GM19043 (cell line): ENCODE results near the gene KRTAP12-3.
"Not testable (repeated sequence)": the region's sequence is repeated elsewhere in the genome, so short reads cannot be mapped to it uniquely, and the experiment has no call there.

Source experiments
- ATAC-seq: cut with Tn5 transposase; IDR thresholded peaks from one replicate; pipeline ENCODE4 v1.9.1; 2021; ENCODE audit warnings: low read depth; ENCODE audit not compliant: unreplicated experiment

The KRTAP12-3 gene, protein sequence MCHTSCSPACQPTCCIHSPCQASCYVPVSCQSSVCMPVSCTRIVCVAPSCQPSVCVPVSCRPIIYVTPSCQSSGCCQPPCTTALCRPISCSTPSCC

DNA sequence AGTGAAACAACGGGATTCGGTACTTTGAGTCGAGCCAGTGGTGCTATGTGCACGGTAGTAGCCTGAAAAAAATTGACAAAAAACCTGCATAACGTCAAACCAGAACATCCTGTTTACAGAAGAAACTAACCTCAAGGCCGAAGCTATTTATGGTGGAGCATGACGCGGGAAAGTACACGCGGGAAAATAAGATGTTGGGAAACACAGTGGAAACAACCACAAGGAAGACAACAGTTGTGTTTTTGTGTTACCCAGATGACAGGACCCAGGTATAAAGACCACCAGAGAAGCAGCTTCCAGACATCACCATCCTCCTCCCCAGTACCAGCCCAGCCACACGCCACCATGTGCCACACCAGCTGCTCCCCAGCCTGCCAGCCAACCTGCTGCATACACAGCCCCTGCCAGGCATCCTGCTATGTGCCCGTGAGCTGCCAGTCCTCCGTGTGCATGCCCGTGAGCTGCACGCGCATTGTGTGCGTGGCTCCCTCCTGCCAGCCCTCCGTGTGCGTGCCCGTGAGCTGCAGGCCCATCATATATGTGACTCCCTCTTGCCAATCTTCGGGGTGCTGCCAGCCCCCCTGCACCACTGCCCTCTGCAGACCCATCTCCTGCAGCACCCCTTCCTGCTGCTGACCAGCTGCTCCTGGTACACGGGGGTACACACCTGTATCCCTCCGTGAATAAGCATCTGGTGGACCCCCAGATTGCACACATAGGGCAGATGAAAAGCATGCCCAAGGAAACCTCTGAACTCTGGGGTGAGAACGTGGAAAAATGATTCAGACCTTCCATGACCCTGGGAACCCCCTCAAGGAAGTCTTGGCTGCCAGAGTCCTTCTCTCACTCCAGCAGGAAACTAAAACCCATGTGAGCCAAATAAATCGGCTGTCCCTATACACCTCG is at the start of gene KRTAP12-3:
Gene KRTAP12-3 (plus strand): TSS at position 298 of the 906 bp plus-strand sequence. CDS start 48 bp downstream, at position 346.
- no peak for ATAC-seq

DNA sequence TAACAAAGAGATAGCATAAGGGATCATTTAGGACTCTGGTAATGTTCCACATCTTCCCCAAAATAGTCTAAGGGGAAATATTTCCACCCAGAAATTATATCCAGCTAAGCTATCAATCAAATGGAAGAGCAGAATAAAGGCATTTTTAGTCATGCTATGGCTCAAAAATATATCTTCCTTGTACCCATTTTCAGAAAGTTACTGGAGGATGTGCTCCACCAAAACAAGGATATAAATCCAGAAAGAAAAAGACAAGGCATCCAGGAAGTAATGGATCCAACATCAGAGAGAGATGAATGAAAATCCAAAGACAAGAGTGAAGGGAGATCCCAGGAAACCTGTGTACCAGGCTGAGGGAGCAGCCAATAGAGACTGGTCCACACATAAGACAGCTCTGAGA is 48.5 kb upstream of the KRTAP12-3 start:
- no peak for ATAC-seq

DNA sequence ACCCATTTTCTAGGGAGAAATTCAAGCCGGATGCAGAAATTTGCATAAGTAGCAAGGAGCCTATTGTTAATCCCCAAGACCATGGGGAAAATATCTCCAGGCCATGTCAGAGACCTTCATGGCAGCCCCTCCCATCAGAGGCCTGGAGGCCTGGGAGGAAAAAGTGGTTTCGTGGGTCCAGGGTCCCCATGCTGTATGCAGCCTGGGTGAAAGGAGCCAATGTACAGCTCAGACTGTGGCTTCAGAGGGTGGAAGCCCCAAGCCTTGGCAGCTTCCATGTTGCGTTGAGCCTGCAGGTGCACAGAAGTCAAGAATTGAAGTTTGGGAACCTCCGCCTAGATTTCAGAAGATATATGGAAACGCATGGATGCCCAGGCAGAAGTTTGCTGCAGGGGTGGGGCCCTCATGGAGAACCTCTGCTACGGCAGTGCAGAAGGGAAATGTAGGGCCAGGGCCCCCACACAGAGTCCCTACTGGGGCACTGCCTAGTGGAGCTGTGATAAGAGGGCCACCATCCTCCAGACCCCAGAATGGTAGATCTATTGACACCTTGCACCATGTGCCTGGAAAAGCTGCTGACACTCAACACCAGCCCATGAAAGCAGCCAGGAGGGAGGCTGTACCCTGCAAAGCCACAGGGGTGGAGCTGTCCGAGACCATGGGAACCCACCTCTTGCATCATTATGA is 47.4 kb upstream of the KRTAP12-3 start:
- ATAC-seq = not testable (repeated sequence)

DNA sequence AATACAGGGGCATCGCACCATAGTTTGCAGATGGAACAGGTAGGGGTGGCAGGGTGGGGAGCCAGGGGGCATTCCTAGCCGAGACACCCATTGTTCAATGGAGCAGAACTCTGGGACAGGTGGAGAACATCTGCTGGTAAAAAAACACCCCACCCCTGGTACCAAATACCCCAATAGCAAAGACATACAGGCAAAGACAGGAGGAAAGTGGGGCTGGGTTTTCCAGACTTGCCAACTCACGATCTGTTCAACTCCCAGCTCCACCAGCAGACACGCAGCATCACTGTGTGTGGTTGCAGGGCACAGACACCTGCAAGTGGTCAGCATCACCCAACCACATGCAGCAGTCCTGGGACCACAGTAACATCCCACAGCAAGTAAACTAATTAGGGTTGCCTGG is 46.2 kb upstream of the KRTAP12-3 start:
- ATAC-seq = no peak

DNA sequence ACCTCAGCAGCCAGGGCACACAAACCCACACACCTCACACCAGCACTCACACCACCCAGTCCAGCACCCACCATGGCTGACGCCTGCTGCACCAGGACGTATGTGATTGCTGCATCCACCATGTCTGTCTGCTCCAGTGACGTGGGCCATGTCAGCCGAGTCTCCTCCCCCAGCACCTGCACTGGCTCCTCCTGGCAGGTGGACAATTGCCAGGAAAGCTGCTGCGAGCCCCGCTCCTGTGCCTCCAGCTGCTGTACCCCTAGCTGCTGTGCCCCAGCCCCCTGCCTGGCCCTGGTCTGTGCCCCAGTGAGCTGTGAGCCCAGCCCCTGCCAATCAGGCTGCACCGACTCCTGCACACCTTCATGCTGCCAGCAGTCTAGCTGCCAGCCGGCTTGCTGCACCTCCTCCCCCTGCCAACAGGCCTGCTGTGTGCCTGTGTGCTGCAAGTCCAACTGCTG is 45.7 kb upstream of the KRTAP12-3 start, which contains the start of gene KRTAP10-8:
Gene KRTAP10-8 (plus strand): TSS at position 51 of the 458 bp plus-strand sequence. CDS start 22 bp downstream, at position 73.
- no peak for ATAC-seq

DNA sequence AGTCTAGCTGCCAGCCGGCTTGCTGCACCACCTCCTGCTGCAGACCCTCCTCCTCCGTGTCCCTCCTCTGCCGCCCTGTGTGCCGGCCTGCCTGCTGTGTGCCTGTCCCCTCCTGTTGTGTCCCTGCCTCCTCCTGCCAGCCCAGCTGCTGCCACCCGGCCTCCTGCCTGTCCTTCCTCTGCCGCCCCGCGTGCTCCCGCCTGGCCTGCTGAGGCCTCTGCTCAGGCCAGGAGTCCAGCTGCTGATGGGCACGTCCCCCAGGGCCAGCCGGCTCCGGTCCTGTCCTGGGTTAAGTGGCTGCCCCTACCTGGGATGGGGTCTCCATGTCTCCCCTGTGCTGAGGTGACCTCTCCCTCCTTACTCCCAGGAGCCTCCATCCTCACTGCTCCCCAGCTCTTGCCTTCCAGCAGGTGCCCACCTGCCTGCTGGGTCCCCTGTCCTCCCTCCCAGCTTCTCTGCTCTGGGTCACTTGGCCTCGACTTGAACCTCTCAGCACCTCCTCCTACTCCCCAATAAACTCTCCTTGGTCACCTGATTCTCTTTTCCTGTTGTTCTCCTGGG is 45.0 kb upstream of the KRTAP12-3 start:
- ATAC-seq = no peak

DNA sequence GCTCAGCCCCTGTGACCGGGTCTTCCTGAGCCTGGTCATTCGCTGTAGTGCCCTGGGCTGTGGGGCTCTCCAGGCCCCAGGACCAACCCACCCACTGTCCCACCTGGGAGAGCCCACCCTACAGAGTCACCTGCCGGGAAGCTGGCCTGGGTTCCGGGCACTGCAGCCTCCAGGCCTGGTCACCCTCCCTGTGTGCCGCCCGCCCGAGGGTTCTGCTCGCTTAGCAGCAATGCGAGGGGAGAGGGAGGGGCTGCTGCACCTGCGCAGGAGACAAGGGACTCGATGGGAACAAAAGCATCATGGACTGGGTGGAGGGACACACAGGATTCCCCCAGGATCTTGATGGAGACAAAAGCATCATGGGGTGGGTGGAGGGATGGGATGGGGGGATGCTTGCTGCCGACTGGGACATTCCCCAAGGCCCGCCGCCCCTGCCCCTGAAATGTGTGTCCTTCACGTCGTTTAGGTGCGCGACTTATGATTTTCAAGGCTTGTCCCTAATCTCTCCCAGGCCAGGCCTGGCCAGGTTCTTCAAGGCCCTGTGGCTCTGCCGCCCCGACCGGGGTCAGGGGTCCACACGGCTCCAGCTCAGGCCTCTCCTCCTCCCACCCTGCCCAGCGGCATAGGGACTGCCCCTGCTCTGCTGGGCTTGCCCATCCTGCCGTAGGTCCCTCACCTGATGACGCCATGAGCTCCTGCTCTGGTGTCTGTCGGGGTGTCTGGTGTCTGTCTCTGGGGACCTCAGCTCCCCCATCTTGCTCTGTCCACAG is 44.2 kb upstream of the KRTAP12-3 start:
- no peak for ATAC-seq

DNA sequence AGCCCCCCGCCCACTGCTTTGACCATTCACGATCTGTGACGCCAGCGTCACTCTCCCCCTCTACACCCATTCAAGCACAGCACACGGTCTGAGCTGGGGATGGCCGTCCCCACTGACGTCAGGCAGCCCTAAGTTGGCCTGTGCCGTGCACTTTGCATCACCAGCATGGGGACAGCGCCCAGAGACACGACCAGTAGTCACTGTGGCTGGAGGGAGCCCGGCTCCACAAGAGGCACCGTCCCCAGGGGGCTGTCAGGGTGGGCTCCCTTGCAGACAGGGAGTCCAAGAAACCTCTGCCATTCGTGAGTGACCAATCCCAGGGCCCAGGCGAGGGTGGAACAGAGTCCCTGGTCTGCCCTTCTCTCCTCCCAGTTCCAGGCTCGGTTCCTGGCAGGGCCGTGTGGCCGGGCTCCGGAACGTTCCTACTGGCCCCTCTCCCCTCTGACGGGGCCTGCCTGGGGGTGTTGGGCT is 43.5 kb upstream of the KRTAP12-3 start:
- ATAC-seq = no peak

DNA sequence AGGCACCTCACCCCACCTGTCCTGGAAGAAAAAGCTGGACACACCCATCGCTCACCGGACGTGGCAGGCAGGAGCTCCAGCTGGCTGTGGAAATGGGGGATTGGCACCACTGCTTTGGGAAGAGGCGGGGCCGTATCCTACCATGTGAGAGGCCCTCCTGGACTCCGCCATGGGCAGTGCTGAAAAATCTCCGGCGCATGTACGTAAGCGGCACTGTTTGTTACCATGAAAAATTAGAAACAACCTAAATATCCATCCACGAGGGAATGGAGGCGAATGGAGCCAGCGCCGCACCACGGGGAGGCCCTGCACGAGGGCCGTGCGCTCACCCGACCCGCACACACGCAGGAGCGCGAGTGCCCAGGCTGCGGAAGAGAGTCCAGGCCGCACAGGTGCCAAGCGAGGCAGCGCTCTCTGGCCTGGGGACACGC is 42.8 kb upstream of the KRTAP12-3 start:
- ATAC-seq = no peak

DNA sequence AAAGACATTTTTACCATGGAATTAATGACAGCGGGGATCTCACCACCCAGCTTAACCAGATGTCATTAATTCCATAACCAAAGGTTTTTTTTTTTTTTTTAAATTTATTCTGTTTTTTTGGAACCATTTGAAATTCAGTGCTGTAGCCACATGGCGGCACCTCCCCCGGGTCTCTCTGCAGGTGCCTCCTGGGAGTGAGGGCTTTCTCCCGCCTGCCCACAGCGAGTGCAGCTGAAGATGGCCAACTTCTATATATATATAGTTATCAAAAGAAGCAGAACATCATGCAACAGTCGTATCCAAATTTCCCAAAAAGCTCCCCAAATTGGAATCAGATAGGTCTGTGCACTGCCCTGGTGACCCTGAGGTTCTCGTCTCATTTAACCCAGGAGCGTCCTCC is 42.3 kb upstream of the KRTAP12-3 start:
- no peak for ATAC-seq

DNA sequence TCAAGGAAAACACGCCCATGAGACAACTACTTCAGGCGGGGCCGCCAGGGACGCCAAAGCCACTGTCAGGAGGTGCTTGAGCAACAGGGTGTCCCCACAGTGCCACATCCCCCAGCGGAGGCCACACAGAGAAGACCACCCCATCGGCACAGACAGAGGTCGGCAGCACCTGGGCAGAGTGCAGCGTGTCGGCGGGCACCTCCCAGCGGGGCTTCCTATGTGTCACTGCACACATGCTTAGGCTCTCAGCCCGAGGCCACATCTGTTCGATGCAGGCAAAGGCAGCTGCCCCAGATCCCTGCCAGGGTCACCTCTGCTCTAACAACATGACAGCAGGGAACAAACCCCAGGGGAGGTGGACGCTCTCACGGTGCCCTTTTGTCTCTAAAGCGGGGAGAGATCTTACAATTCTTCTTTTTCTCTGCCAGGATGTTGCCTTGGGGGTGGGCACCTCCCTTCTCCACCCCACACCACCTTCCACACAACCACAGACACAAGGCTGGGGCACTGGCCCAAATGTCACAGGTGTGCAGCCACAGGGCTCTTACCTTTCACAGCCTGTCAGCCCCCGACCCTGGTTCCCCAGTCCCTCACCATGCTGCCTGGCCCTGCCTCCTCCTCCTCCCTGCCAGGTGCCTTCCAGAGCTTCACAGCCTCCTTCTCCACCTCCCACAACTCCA is 41.7 kb upstream of the KRTAP12-3 start:
- ATAC-seq = no peak

DNA sequence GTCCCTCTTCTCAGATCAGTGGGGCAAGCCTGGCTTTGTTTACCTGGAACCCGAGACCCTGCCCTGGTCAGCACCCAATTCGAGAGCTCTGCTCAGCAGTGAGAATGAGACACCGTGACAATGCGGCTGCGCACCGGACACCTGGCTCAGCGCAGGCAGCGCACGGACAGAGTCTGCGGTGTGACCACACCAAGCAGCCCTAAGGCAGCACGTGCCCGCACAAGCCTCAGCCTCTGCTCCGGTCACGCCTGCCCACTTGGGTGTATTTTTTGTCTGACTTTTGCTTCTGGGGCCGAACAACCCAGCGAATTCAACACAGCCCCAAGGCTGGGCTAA is 41.2 kb upstream of the KRTAP12-3 start:
- ATAC-seq = no peak

DNA sequence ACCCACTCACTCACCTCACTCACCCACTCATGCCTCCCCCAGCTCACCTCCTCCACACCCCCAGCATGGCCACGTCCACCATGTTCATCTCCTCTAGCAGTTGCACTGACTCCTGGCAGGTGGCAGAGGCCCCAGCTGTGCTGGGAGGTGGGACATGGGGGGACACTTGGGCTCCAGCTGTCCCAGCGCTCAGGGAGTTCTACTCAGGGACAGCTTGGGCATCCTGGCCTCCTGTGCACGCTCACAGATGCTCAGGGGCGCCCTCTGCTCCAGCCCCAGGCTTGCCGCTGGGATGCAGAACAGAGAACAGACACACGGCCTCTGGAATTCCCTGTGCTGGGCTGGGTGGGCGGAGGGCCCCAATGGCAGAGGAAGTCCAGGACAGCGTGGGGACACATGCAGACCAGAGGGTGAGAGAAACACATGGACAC is 40.6 kb upstream of the KRTAP12-3 start:
- ATAC-seq = no peak

DNA sequence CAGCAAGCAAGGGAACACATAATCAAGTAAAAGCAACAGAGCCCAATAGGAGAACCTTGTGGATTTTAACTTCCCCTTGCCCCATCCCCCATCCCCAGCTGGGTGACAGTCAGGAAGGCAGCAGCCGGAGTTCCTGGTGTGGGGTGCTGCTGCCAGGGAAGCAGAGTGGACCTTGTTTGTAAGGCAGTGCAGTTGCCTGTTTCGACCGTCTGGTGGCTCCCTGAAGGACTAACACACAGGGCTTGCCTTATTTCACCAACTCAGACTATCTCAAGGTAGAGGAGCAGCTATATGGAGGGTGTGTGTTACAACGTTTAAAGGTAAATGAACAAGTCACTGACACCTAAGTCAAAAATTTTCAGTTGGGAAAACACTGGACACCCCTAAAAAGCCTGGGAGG is 39.2 kb upstream of the KRTAP12-3 start:
- no peak for ATAC-seq

DNA sequence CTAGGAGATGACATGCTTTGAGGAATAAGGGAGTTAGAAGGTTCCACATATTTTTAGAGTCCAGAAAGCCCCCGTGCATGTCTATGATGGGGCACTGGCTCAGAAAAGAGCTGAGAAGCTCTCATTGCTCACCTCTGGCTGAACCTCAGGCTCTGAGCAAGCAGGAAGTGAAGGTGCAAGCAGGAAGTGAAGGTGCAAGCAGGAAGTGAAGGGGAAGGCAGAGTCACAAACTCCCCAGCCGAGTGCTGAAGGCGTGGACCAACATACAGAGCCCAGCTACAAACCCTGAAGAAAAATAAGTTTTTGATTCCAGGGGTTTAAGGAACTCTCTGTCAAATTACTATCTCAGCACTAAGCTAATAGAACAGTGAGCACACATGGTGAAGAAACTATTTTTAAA is 38.8 kb upstream of the KRTAP12-3 start:
- no peak for ATAC-seq

DNA sequence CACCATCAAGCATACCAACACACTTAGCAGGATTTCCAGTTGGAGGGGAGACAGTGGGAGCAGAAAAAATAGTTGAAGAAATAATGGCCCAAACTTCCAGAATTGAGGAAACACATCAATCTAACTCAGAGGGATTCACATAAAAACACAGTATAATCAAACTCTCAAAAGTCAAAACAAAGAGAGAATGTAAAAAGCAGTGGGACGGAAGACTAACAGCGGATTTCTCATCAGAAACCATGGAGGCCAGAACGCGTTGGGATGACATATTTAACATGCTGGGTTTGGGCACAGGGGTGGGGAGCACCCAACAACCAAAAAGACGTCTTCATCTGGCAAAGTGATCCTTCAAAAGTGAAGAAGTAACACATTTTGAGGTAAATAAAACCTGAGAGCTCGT is 37.8 kb upstream of the KRTAP12-3 start:
- no peak for ATAC-seq

DNA sequence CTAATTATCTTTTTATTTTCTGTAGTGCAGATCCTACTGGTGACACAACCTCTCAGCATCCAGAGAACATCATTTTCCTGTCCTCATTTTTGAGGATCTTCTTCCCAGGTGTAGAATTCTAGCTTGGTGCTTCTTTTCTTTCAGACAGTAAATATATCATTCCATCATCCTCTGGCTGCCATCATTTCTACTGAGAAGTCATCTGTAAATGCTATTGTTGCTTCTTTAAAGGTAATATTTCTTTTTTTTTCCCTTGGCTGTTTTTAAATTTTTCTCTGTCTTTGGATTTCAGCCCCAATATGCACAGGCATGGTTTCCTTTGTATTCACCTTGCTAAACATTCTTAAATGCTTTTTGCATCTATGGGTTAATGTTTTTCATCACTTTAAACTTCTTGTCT is 34.2 kb upstream of the KRTAP12-3 start:
- no peak for ATAC-seq

DNA sequence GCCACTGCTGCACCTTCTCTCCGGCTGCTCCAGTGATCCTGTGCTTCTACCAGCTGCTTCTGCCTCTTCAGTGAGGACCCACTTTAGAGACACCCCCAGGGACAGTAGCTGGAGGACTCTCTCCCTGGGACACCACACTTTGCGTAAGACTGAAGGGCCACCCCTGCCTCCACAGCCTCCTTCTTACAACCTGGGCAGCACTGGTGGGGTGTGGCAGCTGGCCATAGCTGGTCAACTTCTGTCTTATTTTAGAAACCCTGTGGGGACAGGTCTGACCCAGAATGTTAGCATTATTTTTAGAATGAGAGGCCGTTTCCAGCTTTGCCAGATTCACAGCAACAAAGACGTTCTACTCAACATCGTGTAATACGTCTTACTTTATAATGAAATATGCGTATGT is 32.0 kb upstream of the KRTAP12-3 start:
- no peak for ATAC-seq

DNA sequence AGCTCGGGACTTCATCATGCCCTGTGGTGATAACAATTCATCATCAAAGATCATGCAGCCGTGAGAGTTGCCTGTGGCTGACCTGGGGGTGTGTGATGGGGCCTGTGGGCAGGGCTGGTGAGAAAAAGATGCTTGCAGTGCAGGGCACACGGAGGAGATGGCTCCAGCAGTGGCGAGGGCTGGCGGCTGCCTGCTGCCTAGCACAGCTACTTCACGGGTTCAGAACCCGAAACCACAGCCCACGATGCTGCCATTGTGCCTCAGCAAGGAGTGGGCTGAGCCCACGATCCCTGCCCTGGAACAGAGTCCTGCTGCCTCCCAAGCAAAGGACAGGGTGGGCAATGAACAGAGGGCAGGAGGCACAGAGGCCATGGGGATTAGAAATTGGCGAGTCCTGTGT is 31.5 kb upstream of the KRTAP12-3 start:
- ATAC-seq = no peak

DNA sequence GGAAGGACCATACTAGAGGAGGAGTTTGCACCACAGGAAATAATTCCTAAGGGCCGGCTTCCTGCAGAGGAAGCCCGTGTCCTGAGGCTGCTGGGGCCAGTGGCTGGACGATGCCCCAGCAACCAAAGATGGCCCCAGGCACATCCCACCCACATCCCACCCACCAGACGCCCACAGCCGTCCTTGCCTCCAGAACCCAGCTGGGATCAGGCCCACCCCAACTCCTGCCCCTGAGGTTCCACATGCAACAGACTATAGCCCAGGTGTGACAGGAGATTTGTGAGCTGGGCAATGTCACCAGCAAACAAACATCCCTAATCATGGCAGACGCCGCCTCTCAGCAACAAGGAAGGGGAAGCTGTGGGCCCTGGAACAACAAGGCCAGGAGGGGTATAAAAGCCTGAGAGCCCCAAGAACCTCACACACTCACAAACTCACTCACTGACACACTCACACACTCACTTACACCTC is 31.0 kb upstream of the KRTAP12-3 start, which contains the start of gene KRTAP10-9:
Gene KRTAP10-9 (plus strand): TSS at position 421 of the 471 bp plus-strand sequence. CDS start 79 bp downstream, outside the sequence.
- ATAC-seq = no peak
